ENCODE results near the gene RGS7. TPM values are rescaled to one million over a fixed set of nuclear protein-coding genes. Genes with fewer than 3 reads are reported as not detected.

RGS7 gene
- total and polyA plus RNA-seq, 2 of the 4 experiments (the other 2 are of a cell fraction) = 0.58 to 0.72 TPM

DNA sequence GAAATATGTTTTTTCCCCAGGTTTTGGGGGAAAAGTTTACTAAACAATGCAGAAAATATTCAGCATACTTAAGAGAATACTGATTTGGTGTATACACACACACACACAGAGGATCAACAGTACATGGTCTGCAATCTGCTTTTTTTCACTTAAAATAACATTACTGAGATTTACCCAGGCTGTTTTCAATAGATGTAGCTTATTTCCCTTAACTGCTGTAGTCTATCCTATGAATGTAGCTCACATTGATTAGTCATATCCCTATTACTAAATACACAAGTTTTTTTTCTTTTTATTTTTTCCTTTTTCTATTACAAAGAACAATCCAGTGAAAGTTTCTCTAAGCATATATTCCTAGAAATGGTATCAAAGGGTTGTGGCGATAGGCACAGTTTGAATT is 478.4 kb downstream of the RGS7 start:
- H3K79me1 ChIP-seq (ENCODE audit: low read depth in 1 of 2, low read length in 2 of 2) = no peaks in the 10 kb centered on the region
- intact Hi-C loops (cut with micrococcal nuclease) (no loop called here), in situ Hi-C loops (cut with MboI; ENCODE audit: low sequenced_read_pairs) (no loop called here), dilution Hi-C loops (cut with HindIII; ENCODE audit: low sequenced_read_pairs, unreplicated experiment) (no loop called here)
- H4K8ac ChIP-seq (ENCODE audit: low read depth in 2 of 2, low read length in 2 of 2) = no peak overlapping the region
- no peaks in the 10 kb centered on the region for H4K20me1 ChIP-seq (ENCODE audit: insufficient read depth, low read length)
- no peak overlapping the region for H3K4ac ChIP-seq (ENCODE audit: low read depth, low read length)
- H3K36me3 ChIP-seq (ENCODE audit: control insufficient read depth, insufficient read depth, low read length) = no peaks in the 10 kb centered on the region
- no peak overlapping the region for H3K4me2 ChIP-seq (ENCODE audit: low read depth, low read length)
- ChIA-PET CTCF (no interaction called here), POLR2A (ENCODE audit: unreplicated experiment) (no interaction called here)
- no peak overlapping the region for H2BK15ac ChIP-seq (ENCODE audit: low read depth, low read length)
- H3K9me1 ChIP-seq (ENCODE audit: insufficient read depth, low read length) = no peaks in the 10 kb centered on the region
- H3K27me3 ChIP-seq (ENCODE audit: control insufficient read depth, insufficient read depth, low read length) = no peaks in the 10 kb centered on the region
- no peak overlapping the region for H2AK9ac ChIP-seq (replicated peaks; ENCODE audit: low read depth, low read length, poor library complexity)
- TF ChIP-seq FOS (IDR thresholded peaks at IDR 0.05; ENCODE audit: low read depth, low read length) = no peak
- TF ChIP-seq, protein P1, sequence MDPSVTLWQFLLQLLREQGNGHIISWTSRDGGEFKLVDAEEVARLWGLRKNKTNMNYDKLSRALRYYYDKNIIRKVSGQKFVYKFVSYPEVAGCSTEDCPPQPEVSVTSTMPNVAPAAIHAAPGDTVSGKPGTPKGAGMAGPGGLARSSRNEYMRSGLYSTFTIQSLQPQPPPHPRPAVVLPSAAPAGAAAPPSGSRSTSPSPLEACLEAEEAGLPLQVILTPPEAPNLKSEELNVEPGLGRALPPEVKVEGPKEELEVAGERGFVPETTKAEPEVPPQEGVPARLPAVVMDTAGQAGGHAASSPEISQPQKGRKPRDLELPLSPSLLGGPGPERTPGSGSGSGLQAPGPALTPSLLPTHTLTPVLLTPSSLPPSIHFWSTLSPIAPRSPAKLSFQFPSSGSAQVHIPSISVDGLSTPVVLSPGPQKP (IDR thresholded peaks at IDR 0.05; ENCODE audit: borderline replicate concordance, low read depth, low read length) = no peak
- TF ChIP-seq CHD1 (IDR thresholded peaks at IDR 0.05; ENCODE audit: low read depth, low read length) = no peak
- TF ChIP-seq RCOR1 (IDR thresholded peaks at IDR 0.05; ENCODE audit: insufficient replicate concordance, low read length) = no peak
- TF ChIP-seq, protein P2, sequence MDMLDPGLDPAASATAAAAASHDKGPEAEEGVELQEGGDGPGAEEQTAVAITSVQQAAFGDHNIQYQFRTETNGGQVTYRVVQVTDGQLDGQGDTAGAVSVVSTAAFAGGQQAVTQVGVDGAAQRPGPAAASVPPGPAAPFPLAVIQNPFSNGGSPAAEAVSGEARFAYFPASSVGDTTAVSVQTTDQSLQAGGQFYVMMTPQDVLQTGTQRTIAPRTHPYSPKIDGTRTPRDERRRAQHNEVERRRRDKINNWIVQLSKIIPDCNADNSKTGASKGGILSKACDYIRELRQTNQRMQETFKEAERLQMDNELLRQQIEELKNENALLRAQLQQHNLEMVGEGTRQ (IDR thresholded peaks at IDR 0.05; ENCODE audit: low read depth, low read length) = no peak
- no peak for TF ChIP-seq BHLHE40 (IDR thresholded peaks at IDR 0.05; ENCODE audit: low read depth, low read length)
- no peak for TF ChIP-seq RFX5 (IDR thresholded peaks at IDR 0.05; ENCODE audit: low read depth, low read length)
- TF ChIP-seq, protein P3, sequence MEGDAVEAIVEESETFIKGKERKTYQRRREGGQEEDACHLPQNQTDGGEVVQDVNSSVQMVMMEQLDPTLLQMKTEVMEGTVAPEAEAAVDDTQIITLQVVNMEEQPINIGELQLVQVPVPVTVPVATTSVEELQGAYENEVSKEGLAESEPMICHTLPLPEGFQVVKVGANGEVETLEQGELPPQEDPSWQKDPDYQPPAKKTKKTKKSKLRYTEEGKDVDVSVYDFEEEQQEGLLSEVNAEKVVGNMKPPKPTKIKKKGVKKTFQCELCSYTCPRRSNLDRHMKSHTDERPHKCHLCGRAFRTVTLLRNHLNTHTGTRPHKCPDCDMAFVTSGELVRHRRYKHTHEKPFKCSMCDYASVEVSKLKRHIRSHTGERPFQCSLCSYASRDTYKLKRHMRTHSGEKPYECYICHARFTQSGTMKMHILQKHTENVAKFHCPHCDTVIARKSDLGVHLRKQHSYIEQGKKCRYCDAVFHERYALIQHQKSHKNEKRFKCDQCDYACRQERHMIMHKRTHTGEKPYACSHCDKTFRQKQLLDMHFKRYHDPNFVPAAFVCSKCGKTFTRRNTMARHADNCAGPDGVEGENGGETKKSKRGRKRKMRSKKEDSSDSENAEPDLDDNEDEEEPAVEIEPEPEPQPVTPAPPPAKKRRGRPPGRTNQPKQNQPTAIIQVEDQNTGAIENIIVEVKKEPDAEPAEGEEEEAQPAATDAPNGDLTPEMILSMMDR (conservative IDR thresholded peaks at IDR 0.05; ENCODE audit: low read depth, low read length) = no peak
- TF ChIP-seq MXI1 (IDR thresholded peaks at IDR 0.05; ENCODE audit: borderline replicate concordance, low read depth, low read length) = no peak
- no peak for TF ChIP-seq POLR2A (IDR thresholded peaks at IDR 0.05; ENCODE audit: low read depth, low read length)
- TF ChIP-seq MAZ (IDR thresholded peaks at IDR 0.05; ENCODE audit: borderline replicate concordance, low read depth, low read length) = no peak
- TF ChIP-seq NFE2L2 (IDR thresholded peaks at IDR 0.05; ENCODE audit: low read depth, low read length) = no peak
- H3K56ac ChIP-seq (ENCODE audit: extremely low read depth, insufficient read depth, low read length) = no peak overlapping the region
- WGBS, 2 experiments (ENCODE audit: extremely low coverage in 2 of 2, insufficient read length in 1 of 2) = no CpG with 5 or more reads among the region's 1 CpG
- no peak overlapping the region for H2BK5ac ChIP-seq (ENCODE audit: low read depth, low read length, poor library complexity, severe bottlenecking)
- DNase-seq (no peak), ATAC-seq (ENCODE audit: low read depth) (no peak)
- H3K9me3 ChIP-seq (ENCODE audit: control insufficient read depth, insufficient read depth, low read length) = no peaks in the 10 kb centered on the region
- no TSS peak for BruUV-seq (replicated peaks)
- H3K9ac ChIP-seq (ENCODE audit: low read depth, low read length) = no peak overlapping the region
- no peak overlapping the region for H4K5ac ChIP-seq (ENCODE audit: low read depth, low read length)
- no peak overlapping the region for H4K91ac ChIP-seq (ENCODE audit: insufficient read depth, low read depth, low read length)
- H3K4me1 ChIP-seq (ENCODE audit: control insufficient read depth, insufficient read depth, low read length) = no peaks in the 10 kb centered on the region
- no peak overlapping the region for H2BK120ac ChIP-seq (ENCODE audit: low read depth, low read length)
- H3K4me3 ChIP-seq (ENCODE audit: insufficient read depth, low read depth, low read length) = no peak overlapping the region
- no peak overlapping the region for H3K18ac ChIP-seq (ENCODE audit: low read depth, low read length)
- no peak overlapping the region for H3K14ac ChIP-seq (replicated peaks; ENCODE audit: low read depth, low read length)
- no peak overlapping the region for H2AK5ac ChIP-seq (ENCODE audit: low read depth, low read length)
- no peak overlapping the region for H2AFZ ChIP-seq (replicated peaks; ENCODE audit: low read length, poor library complexity)
- no peak overlapping the region for H2BK20ac ChIP-seq (ENCODE audit: low read depth, low read length)
- no peak overlapping the region for H3K23ac ChIP-seq (ENCODE audit: low read depth, low read length)
- no peak overlapping the region for H3K27ac ChIP-seq (ENCODE audit: insufficient read depth, low read length)

All from IMR-90 (cell line).